ENCODE results near the gene UBP1.
"Not testable (repeated sequence)": the region's sequence is repeated elsewhere in the genome, so short reads cannot be mapped to it uniquely, and the experiment has no call there.

Gene UBP1

GRCh38 chr3:33438881-33439545, 1.2 kb downstream of the UBP1 start:
- H3K4me3 ChIP-seq (ENCODE audit: low read length), result peak overlapping the region; percentile 96
- DNase-seq (ENCODE audit: low read depth, low spot score), result no peak

GRCh38 chr3:33438284-33438668, 1.9 kb downstream of the UBP1 start:
- no peak for DNase-seq (ENCODE audit: low read depth, low spot score)
- peak overlapping the region; percentile 96 for H3K4me3 ChIP-seq (ENCODE audit: low read length)

DNA sequence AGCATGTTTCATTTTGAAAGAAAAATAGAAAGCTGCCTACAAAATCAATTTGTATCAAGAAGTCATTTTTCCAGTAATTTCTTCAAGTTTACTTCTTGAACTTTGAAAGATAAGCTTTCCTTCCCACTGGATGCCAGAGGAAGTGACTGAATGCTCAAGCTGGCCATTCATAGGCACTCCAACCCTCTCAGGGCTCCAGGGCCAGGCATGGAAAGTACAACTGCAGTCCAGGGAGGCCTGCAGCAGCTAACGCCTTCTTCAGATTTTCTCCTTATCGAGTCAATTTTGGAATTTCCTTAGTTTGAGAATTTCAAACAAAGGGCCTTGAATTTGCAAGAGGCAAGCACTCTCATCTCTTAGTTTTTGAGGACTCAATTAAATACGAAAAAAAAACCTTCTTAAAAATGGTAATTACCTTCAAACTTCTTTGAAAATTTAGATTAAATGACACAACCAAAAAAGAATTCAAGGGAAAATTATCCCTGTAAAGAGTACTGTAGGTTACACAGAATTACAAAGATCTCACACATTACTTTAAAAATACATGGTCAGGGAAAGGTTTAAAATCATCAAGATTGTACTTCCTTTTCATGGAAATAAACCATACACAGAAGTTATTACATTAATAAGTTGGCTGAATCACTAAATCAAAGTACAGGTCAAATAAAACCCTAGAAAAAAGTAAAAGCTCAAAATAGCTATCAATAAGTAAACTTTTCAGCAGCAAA, 2.5 kb downstream of the UBP1 start:
- peak overlapping the region; percentile 96 for H3K4me3 ChIP-seq (ENCODE audit: low read length)
- no peak for DNase-seq (ENCODE audit: low read depth, low spot score)

DNA sequence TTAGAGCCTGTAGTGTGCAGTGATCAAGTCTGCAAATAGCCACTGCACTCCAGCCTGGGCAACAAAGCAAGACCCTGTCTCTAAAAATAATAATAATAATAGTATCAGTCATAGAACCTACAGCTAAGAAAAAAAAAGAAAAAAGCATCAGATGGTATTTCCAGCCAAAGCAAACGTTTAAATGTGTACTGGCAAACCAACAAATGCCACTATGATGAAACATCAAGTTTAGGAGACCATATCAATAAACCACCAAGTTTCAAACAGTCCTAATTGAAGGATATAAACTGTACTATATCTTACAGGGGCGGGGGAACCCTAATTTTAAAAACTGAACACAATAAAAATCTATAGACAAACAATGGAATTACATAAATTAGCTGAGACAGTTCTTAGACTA, 6.4 kb downstream of the UBP1 start:
- H3K4me3 ChIP-seq (ENCODE audit: low read length), result no peak overlapping the region
- no peak for DNase-seq (ENCODE audit: low read depth, low spot score)

DNA sequence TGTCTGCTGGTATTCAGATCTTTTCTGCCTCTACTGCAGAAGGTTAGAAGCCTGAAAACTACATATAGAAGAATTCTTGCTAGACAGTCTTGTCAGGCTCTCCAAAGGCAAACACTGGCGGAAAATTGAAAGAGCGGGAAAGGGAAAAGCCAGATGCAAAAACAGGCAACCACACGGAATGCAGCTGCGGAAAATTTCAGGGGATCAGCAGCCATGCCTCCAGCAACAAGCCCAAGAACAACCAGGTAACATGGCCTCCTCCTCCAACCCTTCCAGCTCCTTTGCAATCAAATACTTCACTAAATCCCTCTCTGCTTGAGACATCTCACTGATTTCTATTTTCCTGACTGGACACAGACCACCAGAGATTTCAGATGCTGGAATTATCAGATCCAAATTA, 9.6 kb downstream of the UBP1 start:
- no peak overlapping the region for H3K4me3 ChIP-seq (ENCODE audit: low read length)

GRCh38 chr3:33430061-33430460, 10.1 kb downstream of the UBP1 start:
- DNase-seq (ENCODE audit: low read depth, low spot score), result no peak
- no peak overlapping the region for H3K4me3 ChIP-seq (ENCODE audit: low read length)

More for the DNA sequence above, 9.6 kb downstream of the UBP1 start:
- DNase-seq (ENCODE audit: low read depth, low spot score), result no peak

- not testable (repeated sequence) for DNase-seq (ENCODE audit: low read depth, low spot score); H3K4me3 ChIP-seq (ENCODE audit: low read length)
Observed at GRCh38 chr3:33429306-33429705, 10.9 kb downstream of the UBP1 start.

GRCh38 chr3:33428734-33429133, 11.5 kb downstream of the UBP1 start:
- H3K4me3 ChIP-seq (ENCODE audit: low read length), result no peak overlapping the region
- DNase-seq (ENCODE audit: low read depth, low spot score), result no peak

DNA sequence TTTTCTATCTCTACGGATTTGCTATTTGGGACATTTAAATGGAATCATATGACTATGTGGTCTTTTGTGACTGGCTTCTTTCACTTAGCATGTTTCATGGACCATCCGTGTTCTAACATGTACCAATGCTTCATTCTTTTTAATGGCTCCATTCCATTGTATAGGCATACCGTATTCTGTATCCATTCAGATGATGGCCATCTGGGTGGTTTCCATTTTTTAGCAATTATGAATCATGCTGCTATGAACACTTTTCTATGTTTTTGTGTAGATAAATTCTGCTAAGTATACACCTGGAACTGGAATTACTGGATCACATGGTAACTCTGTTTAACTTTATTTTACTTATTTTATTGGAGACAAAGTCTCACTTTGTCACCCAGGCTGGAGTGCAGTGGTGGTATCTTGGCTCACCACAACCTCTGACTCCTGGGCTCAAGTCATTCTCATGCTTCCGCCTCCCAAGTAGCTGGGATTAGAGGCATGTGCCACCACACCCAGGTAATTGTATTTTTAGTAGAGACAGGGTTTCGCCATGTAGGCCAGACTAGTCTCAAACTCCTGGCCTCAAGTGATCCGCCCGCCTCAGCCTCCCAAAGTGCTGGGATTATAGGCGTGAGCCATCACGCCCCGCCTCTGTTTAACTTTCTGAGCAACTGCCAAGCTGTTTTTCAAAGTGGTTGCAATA, 13.4 kb downstream of the UBP1 start:
- no peak for DNase-seq (ENCODE audit: low read depth, low spot score)
- no peak overlapping the region for H3K4me3 ChIP-seq (ENCODE audit: low read length)

- no peak overlapping the region for H3K4me3 ChIP-seq (ENCODE audit: low read length)
- DNase-seq (ENCODE audit: low read depth, low spot score), result no peak
Observed at GRCh38 chr3:33426068-33426467, 14.1 kb downstream of the UBP1 start.

DNA sequence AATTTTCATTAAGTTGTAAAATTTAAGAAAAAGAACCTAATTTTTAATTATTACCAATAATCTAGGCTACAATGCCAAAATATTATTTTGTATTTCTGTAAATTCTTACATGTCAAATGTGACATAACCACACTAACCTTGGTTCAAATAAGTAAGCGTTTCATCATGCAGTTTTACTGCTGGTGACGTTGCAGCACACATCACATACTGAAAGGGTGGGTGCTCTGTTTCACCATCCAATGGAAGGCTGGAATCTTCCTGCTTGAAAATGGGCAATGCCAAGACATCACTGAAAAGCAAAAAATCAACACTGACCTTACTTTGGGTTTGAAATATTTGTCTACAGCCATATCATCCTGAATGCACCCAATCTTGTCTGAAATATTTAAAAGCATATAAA, 14.8 kb downstream of the UBP1 start:
- H3K4me3 ChIP-seq (ENCODE audit: low read length), result no peak overlapping the region
- DNase-seq (ENCODE audit: low read depth, low spot score), result no peak

DNA sequence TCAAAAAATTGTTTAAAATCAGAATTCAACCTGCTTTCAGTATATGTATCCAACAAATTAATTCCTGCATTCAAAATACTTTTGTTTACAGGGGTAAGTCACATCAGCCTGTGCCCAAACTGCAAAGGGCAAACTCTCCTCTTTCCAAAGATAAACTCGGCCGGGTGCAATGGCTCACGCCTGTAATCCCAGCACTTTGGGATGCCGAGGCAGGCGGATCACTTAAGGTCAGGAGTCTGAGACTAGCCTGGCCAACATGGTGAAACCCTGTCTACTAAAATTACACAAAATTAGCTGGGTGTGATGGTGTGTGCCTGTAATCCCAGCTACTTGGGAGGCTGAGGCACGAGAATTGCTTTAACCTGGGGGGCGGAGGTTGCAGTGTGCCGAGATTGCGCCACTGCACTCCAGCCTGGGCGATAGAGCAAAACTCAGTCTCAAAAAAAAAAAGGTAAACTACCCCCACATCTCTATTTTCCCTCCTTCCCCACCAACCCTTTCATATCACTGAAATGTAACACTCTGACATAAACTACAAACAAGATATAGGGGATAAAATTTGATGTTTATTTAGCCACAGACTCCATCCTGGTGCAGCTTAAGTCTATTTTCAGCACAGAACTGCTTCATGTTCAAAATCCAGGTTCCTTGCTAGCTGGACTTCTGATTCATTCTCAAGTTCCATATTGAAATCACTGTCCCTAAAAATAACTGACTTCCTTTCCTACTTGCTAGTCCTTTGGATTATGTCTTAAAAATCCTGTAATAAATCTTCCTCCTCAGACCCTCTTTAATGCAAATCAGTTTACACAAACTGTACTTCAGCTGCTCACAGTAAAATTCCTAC, 15.4 kb downstream of the UBP1 start:
- no peak for DNase-seq (ENCODE audit: low read depth, low spot score)
- H3K4me3 ChIP-seq (ENCODE audit: low read length), result no peak overlapping the region

DNA sequence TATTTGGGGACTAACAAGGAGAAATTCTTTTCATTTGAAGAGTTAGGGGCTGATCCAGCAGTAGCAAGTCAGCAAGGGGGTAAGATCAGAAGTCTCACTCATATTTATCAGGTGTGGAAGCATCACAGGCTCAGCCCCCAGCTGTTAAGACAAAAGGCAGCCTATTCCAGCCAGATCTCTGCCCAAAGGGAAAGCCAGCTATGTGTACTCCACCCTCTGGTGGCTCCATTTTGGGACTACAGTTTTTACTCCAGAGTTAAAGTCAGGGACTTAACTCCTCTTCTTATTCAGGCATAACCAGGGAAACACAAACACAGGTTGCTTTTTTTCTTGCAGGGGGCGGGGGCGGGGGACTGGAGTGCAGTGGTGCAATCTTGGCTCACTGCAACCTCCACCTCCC, 19.2 kb downstream of the UBP1 start:
- no peak overlapping the region for H3K4me3 ChIP-seq (ENCODE audit: low read length)
- no peak for DNase-seq (ENCODE audit: low read depth, low spot score)

GRCh38 chr3:33419948-33420347, 20.3 kb downstream of the UBP1 start:
- DNase-seq (ENCODE audit: low read depth, low spot score), result no peak

GRCh38 chr3:33417066-33417673, 23.0 kb downstream of the UBP1 start:
- H3K4me3 ChIP-seq (ENCODE audit: low read length), result no peak overlapping the region
- no peak for DNase-seq (ENCODE audit: low read depth, low spot score)

More at GRCh38 chr3:33419948-33420347, 20.3 kb downstream of the UBP1 start:
- no peak overlapping the region for H3K4me3 ChIP-seq (ENCODE audit: low read length)

GRCh38 chr3:33410816-33411215, 29.4 kb downstream of the UBP1 start:
- not testable (repeated sequence) for DNase-seq (ENCODE audit: low read depth, low spot score); H3K4me3 ChIP-seq (ENCODE audit: low read length)

DNA sequence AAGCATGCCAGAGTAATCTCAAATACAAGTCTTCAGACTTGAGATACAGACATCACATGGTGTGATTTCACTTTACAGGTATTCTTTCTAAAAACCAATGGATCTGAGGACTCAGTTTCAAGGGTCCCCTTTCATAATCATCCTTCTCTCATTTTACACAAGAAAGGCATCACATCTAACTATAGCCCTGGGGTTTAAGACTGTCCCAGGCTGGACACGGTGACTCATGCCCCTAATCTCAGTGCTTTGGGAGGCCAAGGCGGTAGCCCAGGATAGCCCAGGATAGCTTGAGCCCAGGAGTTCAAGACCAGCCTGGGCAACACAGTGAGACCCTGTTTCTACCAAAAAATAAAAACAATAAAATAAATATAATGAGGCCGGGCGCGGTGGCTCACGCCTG, 36.4 kb downstream of the UBP1 start:
- no peak for DNase-seq (ENCODE audit: low read depth, low spot score)
- no peak overlapping the region for H3K4me3 ChIP-seq (ENCODE audit: low read length)

DNA sequence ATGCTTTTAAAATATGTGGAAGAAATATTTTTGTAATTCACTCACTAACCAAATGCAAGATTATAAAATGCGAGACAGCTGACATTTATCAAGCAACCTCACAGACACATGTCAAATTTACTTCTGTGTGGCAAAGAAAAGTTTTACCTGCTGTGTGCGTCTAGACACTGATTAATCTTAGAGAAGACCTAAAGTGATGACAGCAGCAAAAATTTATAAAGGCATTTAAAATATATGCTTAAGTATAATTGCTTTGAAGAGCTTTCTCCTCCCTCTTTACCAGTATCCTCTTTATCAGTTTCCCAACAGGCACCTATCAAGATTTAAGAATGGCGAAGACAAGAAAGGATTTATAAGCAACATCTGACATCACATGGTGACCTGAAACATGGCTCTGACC, 37.3 kb downstream of the UBP1 start:
- no peak for DNase-seq (ENCODE audit: low read depth, low spot score)
- H3K4me3 ChIP-seq (ENCODE audit: low read length), result no peak overlapping the region

GRCh38 chr3:33401781-33402180, 38.4 kb downstream of the UBP1 start:
- H3K4me3 ChIP-seq (ENCODE audit: low read length), result no peak overlapping the region
- DNase-seq (ENCODE audit: low read depth, low spot score), result no peak

Data from Jurkat, Clone E6-1 (cell line).